PFSK-1 (cell line): ENCODE measurements around the gene GPRC5C.

Experiments used
- POLR2AphosphoS5 ChIP-seq: IDR thresholded peaks from 2 replicates; pipeline ENCODE4 v1.6.1; 2012; ENCODE audit warnings: low read depth, mild to moderate bottlenecking, control low read depth, low read length, moderate library complexity
- TAF1 ChIP-seq: IDR thresholded peaks from 2 replicates; pipeline ENCODE4 v1.6.1; 2012; ENCODE audit warnings: low read length, control low read depth, borderline replicate concordance; ENCODE audit not compliant: insufficient read depth

DNA sequence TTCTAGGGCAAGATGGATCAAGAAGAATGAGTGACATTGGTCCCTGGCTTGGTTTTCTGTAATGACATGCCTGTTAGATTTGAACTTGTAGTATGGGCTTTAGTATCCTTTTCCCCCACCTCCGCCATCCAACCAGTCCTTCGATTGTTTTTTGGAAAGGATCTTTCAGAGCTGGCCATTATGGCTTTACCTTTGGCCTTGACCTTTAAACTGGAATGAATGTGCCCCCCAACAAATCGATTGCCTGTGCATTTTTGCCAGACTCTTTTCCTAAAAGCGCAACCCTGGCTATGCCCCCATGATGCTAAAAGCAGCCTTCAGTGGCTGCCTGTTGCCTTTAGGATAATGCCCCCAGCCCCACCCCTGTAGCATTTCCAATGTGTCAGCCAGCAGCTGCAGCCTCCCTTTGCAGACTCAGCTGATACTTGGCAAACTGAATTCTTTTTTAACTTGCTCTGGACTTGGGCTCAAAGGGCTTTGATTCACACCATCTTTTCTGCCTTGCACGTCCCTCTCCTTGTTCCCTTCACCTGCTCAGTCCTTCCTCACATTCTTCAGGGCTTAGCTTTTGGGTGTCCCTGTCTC is 4.0 kb downstream of the GPRC5C start:
- TF ChIP-seq POLR2AphosphoS5 (no peak), TAF1 (no peak)
